Stimulated activated CD4-positive, alpha-beta T cell treated with anti-CD3 and anti-CD28 coated beads, Interleukin-15, amount 100 ng/mL, for 1 hour (primary cell): Measurements from ENCODE around the gene TBC1D10A.

ENCODE experiments used
- DNase-seq, 2 donors: peaks; one replicate each; pipeline ENCODE4 v3.0.0-alpha.2; 2020; ENCODE audit warnings: low read depth in 1 of 2, low spot score in 1 of 2

The TBC1D10A gene

DNA sequence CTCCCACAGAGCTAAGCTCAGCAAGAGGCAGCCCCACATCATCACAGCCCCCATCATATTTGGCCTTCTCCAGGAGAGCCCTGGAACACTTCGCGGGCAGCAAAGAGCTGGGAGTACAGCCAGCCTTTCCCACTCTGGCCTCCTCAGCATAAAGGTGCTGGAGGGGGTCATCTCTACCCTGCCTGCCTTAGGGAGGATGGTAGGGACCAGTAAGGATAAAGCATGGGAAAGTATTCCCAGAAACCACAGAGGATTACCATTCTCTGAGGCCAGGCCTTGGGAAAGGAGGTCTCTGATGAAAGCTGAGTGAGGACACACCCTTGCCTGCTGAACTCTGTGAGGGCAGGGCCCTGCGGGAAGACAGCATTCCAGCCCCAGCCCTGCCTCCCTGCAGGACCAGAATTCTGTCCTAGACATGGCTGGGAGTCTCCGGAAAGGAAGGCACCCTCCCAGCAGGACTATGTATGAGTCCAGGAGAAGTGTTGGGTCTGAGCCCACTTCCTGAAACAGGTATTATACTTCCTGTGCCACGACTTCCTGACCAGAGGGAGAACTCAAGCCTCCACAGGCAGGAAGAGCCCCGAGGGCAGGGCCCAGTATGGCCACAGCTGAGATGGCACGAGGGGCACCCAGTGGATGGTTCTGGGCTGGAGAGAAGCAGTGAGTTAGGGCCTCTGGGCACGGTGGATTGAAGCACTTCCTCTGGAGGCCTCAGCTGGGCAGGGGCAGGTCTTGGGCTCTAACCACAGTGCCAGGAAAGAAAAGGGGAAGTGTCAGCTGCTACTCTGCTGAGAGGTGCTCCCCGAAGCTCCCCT, 24.5 kb downstream of the TBC1D10A start:
- no peak for DNase-seq

DNA sequence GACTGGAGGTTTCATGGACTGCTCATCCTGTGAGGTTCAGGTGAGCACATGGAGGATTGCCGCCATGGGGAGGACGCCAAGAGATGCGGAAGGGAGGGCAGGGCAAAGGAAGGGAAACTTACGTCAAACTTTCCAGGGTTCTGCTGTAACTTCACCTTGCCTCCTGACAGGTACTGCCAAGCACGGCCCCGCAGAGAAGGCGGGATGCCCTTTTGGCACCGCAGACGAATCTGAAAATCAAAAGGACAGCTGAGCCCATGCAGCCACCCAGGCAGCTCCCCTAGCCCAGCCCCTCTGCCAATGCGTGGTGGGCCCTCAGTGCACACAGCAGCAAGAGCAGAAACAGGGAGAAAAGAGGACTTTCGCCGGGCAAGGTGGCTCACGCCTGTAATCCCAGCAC, 27.4 kb downstream of the TBC1D10A start:
- DNase-seq: no peak

DNA sequence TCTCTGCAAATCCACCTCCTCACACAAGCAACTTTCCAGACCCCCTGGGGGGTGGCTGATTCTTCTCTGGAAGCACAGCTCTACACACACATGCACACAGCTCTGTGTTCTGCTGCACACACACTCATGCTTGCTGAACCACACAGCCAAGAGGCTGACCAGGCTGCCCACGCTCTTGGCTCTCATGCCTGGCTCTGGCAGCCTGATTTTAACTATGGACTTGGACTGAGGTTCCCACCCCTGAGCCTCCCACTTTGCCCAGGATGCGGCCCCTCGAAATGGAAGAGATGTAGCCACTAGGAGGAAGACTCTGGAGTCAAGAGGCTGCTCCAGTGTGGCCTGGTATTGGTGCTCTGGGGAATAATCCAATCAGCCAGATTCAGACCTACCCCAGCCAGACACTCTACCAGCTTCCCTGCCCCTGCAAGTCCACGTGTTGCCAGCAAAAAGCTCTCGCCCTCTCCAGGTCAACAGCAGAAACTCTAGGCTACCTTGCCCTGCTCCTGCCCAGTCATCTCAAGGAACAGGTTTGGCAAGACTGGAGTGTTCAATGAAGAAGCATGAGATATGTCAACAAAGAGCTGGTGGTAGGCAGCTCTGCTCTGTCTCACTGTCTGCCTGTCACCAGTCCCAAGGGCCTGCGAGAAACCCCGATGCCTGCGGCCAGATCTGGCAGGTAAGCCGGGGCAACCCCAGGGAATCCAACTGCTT, 28.6 kb downstream of the TBC1D10A start:
- DNase-seq: no peak

DNA sequence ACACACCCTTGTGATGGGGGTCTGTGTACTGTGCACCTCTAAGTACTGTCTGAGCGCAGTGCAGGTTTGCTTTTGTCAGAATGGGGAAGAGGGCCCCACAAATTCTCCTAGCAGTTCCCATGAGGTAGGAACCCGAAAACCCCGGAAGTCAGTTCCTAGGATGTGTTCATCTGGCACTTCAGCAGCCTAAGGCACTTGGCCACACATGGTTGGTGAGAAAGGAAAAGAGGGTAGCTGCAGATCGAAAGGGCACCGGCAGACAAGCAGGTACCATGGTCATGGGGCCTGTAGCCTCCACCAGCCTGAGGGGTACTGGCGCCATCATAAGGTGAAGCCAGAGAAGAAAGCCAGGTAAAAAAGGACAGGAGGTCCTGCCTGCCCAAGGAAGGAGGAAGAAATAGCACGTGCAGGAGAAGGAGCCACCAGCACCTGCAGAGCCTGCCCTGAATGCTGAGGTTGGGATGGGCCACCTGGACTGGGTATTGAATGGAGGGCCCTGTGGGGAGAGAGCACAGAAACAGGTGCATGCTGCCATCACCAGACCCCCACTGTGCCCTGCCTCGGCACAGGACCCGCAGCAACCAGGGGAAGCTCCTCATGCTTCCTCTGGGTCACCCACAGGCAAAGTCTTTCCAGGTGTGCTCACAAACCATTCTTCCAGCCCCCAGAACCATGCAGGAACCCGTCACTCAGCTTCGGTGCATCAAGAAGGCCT, 29.3 kb downstream of the TBC1D10A start:
- no peak for DNase-seq

DNA sequence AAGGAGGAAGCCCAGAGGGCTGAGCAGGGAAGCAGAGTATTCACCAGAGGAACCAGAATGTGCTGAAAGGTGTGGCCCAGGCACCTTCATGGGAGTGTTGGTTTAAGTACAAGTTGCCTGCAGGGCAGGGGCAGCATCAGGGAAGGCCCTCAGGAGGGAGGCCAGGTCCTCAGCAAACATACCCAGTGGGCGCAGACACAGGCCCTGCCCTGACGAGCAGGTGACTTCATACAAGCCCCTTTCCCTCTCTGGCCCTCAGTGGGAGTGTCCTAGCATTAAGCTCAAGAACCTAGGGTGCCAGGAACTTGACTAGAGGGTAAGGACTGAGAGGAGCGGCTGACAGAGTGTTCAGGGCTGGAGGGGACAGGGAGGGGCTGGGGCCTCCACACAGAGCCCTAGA, 29.9 kb downstream of the TBC1D10A start:
- DNase-seq: no peak

DNA sequence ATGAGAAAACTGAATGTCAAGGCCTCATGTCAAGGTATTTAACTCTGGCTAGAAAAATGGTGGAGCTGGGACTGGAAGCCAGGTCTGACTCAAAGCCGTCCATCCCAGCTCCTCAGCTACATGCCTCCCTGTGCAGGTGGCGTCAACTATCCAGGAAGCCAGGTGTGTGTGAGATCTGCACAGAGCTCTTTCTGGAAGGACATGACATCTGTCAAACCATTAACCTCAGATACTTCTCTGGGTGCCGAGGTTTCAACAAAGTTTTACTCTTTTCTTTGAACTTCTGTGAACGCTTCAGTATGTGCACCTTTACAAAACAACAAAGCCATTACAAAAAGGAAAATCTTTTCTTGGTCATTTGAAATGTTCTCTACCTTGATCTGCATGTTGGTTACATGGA, 30.4 kb downstream of the TBC1D10A start:
- DNase-seq: no peak

DNA sequence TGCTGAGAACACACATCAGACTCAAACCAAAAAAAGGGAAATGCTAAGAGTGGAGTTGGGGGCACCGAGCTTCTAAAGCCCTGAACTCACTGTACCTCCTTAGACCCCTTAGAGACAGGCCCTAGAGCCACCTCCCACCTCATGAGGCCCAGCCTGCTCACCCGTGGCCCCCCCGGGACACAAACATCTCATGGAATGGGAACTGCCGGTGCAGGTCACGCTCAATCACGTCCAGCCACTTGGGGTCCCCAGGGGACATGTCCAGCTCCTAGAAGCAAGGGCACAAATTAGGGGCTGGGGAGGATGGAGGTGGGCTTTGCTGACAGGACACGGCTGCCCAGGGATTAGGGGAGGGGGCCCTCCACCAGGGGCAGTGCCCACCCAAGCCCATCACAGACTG, 31.2 kb downstream of the TBC1D10A start:
- DNase-seq: no peak

DNA sequence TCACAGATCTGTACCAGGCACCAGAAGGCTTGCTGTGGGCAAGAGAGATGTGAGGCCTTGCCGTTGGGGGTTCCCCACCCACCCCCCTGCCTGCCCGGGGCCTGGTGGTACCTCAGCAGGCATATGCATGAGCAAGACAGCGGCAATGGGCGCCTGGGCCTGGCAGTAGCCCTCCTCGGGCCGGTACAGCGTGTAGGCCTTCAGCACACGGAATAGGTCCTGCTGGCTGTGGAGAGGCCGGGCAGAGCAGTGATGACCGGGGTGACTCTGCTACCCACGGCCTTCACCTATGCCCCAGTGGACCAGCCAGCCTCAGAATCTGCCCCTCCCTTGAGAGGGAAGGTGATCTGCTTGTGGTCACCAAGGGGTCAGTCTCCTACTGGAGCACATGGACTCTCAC, 31.9 kb downstream of the TBC1D10A start:
- no peak for DNase-seq

DNA sequence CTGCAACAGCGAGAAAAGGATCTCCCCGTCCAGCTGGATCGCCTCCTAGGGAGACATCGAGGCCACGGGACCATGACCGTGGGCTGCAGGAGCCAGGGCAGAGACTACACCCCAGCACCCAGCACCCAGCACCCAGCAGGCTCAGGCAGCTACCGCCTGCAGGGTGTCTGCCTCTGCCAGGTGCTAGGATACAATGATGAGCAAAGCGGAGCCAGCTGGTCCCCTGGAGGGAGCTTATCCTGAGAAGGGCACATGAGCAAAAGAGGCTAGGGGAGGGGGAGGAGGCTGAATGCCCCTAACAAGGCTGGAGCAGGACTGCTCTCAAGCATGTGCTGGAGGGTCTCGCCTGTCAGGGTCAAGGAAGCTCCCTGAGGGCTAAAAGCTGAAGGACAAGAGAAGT, 32.7 kb downstream of the TBC1D10A start:
- no peak for DNase-seq

DNA sequence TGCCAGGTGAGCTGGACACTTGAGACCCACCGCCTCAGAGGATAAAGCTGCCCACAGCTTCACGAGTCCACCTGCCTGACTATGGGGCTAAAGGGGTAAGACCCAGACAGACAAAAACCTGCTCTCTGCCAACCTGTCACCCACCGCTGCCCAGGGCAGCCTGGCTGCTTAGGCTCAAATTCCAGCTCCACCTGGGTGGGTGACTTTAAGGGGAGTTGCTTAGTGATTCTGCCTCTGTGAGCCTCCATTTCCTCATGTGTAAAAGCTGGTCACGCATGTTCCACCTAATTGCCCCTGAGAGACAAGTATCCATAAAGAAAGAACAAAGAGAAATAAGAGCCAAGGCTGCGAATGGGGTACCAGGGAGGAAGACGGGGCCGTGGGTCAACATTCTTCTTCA, 33.7 kb downstream of the TBC1D10A start:
- DNase-seq: no peak

DNA sequence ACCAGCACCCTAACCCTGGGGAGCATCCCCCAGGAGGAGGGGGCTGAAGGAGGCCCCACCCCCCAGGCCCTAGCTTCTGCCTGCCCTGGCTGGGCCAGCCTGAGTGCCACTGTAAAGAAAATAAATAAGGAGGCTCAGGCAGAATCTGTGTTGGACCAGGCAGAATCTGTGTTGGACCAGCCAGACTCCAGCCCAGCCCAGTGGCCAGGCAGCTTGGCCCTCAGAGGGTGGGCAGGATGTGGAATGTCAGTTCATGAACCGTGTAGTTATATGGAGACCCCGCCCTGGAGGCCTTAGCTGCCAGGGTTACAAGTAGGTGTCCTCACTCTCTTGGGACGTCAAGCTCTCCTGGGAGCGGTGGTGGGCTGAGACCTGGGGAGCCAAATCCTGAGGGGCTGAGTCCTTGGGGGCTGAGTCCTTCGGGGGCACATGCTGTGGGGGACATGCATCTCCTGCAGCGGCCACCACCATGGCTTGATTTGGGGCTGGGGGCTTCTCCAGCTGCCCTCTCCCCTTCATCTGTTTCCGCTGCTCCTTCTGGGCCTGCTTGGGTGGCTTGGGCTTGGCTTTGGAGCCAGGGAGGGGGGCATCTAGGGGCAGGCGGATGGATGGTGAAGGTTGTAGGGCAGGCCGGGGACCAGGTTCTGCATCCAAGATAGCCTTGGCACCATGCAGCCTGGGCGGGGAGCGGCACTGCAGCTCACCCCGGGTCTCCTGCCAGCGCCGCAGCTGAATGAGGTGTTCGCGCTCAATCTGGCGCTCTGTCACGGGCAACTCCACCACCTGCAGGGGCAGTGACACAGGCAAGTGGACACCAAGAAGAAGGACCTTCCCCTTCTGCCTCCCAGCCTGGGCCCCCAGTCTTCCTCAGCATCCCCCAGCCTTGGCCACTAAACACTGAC, 34.4 kb downstream of the TBC1D10A start:
- DNase-seq: no peak

DNA sequence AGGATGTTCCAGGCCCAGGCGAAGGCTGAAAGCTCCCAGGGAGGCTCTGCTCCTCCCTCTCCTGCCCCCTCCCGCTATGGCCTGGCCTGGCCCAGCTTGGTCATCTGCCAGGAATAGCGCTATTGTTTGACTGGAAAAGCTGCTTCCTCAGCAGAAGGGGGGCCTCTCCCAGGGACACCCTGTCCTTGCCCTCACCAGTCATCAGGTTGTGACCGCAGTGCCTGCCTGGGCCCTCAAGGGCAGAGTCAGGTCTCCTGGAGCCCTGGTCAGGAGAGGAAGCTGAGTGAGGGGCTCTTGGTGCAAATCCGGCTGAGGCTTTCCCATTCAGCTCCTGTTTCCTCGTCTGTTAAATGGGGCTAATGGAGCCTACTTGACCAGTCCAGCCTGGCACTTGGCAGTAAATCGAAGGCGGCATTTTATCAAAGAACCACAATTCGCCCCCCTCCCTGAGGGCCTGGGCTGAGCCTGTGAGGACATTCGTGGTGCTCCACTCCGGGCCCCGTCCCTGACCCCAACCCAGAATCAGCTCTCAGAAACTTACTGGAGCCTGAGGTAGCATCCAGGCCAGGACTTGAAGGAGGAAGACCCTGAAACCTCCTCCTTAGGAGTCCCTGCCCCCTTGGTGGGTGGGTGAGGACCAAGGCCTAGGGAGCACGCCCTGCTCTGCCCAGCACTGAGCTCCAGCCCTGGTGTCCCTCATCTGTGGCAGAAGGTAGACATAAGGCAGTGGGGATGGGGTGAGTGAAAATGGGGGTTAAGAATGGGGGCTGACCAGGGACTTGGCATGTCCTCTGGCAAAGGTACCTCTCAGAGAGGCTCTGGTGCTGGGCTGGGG, 35.5 kb downstream of the TBC1D10A start:
- no peak for DNase-seq

DNA sequence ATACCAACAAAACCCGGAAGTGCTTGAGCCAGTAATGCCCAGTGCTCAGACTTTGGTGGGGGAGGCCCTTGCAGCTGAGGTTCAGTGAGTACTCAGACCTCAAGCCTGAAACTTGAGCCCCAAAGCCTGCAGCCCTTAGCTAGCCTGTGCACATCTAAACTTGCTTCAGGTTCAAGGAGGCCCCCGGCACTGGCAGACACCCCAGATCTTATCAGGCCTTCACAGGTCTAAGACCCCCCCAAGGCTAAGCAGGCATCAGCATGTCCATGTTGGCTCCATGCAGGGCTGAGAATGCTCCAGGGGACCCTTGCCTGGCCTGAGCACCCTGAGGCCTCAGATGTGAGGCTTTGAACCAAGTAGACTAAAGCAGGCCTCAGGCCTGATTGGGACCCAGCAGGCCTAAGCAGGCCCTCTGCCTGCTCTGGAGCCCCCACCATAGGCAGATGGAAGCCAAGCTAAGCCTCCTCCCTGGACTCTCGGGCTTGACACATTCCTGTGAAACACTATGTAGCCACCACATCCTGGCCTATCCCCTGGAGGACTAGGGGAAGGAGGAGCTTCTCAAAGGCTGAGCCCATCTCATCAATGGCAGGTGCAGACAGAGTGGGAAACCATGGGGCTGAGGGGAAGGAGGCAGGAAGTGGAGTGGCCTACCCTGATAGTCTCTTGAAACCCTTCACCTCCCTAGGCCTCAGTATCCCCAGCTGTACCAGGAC, 36.2 kb downstream of the TBC1D10A start:
- no peak for DNase-seq

DNA sequence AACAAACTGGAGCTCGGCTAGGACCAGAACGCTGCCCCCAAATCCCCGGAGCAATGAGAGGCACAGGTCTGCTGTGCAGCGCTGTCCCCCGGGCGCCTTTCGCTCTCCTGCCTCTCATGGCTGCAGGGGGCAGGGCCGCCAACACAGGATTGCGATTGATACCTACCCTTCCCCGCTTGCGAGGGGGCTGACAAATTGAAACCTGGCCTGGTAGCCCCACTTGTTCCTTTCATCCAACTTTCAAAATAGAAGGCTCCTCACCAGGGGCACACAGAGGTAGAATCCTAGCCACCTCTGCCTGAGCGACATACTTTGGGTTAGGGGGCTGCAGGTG, 36.8 kb downstream of the TBC1D10A start:
- DNase-seq: no peak

DNA sequence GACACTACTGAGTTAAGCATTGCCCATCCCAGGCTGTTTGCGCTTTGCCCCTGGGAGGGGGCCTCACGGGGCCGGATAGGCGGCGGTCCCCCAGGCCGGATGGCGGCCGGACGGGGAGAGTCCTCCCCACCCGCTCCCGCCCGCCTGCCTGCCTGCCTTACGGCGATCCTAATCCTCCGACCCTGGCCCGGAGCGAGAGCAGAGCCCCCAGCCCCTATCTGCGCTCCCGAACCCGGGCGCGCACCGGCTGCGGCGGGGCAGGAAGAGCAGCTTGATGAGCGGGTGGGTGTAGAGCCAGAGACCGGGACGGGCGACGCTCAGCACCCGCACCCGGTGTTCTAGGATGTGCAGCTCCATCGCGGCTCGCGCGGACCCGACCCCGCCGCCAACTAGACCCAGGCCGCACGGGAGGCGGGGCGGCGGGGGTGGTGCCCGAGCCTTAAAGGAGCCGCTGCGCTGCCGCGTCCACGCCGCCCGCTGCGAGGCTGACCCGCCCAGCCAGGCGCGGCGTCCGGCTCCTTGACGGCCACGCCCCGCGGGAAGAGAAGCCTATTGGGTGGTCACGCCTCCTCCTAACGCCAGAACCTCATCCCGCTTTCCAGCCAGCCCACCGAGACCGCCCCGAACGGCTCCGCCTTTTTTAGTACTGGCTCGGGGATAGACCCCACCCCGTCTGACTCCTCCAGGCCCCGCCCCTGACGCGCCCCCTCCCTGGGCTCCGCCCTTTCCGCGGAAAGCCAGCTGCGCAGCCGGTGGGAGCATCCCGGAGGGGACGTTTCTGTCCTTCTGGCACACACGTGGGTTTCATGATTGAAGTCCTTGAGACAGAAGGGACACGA, 37.4 kb downstream of the TBC1D10A start, which contains the start of gene CASTOR1:
TSS of gene CASTOR1 (minus strand) at position 365 of the 839 bp plus-strand sequence. CDS start at position 357, 8 bp downstream.
- DNase-seq: peak; percentile 75 to 84

DNA sequence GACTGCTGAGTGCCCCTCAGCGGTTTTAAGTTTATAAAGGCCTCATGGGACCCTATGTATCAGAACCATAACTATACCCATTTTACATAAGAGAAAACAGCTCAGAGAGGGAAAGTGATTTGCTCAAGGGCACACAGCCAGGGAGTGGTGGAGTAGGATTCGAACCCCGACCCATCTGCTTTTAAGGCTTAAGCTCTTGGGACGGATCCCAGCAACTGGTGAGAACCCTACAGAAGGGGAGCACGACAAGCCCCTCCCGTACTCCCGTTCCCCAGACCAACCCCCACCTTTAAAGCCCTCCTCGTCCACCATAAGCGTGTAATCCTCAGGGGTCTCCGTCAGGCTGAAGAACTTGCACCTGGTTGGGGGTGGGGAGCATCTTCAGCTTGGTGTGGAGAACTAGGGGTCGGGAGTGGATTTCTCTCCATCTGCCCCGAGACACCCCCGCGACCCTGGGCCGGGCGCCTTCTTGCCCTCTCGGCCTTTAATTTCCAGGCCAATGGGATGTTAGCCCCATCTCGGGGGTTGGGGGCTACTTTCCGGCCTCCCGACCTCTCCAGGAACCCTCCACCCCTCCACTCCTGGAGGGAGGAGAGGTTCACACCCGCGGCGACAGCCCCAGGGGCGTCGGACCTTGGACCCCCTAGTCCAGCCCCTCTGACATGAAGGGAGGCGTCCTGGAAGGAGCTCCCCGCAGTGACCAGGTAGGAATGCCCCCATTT, 38.2 kb downstream of the TBC1D10A start:
- DNase-seq: no peak

DNA sequence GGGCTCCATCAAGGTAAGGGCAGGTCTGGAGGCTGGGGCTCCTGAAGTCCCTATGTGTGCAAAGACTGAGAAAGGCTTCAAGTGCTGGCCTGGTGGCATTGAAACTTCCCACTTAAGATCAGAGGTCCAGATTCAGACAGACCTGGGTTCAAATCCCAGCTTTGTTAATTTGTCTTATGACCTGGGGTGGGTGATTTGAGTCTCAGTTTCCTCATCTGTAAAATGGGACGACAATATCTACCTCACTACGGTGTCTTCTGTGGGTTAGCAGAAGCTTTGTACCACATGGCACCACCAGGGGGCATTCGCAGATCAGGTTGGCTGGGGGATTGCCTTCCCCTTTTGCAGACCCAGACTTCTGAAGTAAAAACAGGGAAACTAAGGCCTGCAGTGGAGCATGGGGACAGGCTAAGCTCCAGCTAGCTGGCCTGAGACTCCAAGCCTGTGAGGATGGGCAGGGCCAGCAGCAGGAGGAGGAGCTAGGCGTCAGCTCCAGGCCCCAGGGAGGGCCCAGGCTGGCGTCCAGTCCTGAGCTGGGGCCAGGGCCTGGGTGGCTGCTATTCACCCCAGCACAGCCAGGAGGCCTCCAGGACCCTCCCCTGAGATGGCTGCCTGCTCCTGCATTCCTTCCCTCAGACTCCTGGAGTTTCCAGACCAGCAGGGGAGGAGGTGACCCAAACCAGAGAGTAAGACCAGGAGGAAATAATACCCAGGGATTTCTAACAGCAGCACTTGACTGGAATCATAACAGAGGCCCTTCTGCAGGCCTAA, 38.9 kb downstream of the TBC1D10A start:
- peak; percentile 80 to 82 for DNase-seq
